K562 (cell line): Measurements from ENCODE around the gene AP1S3. TPM values are rescaled to one million over a fixed set of nuclear protein-coding genes. Genes with fewer than 3 reads are reported as not detected.

Source experiments
- ATAC-seq: fragments of 200-7000 bp; cut with Tn5 transposase; 3 replicates; pipeline ENCODE4 v1.9.1; 2020; ENCODE audit warnings: moderate library complexity
- BruUV-seq: library from RNA; stranded (reverse); fragments of 400-500 nt; replicated peaks from 2 replicates; lab custom pipeline; 2021; lab: Mats Ljungman, UMichigan
- CTCF ChIA-PET: fragments of 300-600 bp; formaldehyde crosslinking; extraction: SDS; loops from one replicate; lab custom pipeline; 2021; ENCODE audit warnings: low intra/inter-chr PET ratio; lab: Yijun Ruan, JAX
- POLR2A ChIA-PET: fragments of 300-600, 350-650 bp; sonication (Branson Sonifier 250); formaldehyde crosslinking; extraction: SDS; loops from one replicate; lab custom pipeline; 2021; ENCODE audit warnings: antibody characterized with exemption, inconsistent platforms; lab: Yijun Ruan, JAX
- DNase-seq, 4 experiments: peaks; one replicate each; pipeline versions ENCODE4 v3.0.0 to v3.0.0-alpha.2; 2011 to 2018; ENCODE audit warnings: low spot score in 3 of 4, mixed read lengths in 3 of 4; ENCODE audit errors: extremely low read depth in 1 of 4
- FAIRE-seq: peaks from 2 replicates; lab custom pipeline; 2011; peaks lifted over from hg19 to GRCh38; lab: Jason Lieb, UNC
- H2AFZ ChIP-seq: 2 replicates; pipeline ENCODE4 v1.6.0; 2011; ENCODE audit warnings: low read depth, low read length, control low read depth, inconsistent platforms
- H3K27ac ChIP-seq: fragments of 200-600 bp; 3 replicates; pipeline ENCODE4 v1.8.0; 2011; ENCODE audit warnings: low read depth, mild to moderate bottlenecking, control low read depth, inconsistent platforms, low read length, moderate library complexity, mixed read lengths; ENCODE audit errors: extremely low read depth
- H3K27me3 ChIP-seq, 2 experiments: fragments of 300-600 bp in 1 of 2; 2 replicates in 1 of 2; 3 replicates in 1 of 2; pipeline versions ENCODE4 v1.6.0 to v1.8.0; 2011; ENCODE audit warnings: inconsistent platforms in 2 of 2, low read length in 2 of 2, mild to moderate bottlenecking in 1 of 2, mixed read lengths in 1 of 2, moderate library complexity in 1 of 2; ENCODE audit not compliant: control insufficient read depth in 2 of 2, insufficient read depth in 2 of 2
- H3K36me3 ChIP-seq: fragments of 300-600 bp; 3 replicates; pipeline ENCODE4 v1.8.0; 2011; ENCODE audit warnings: mild to moderate bottlenecking, low read length, inconsistent platforms; ENCODE audit not compliant: control insufficient read depth, insufficient read depth
- H3K4me1 ChIP-seq, 2 experiments: fragments of 200-600 bp in 1 of 2; replicated peaks in 1 of 2; 2 replicates in 1 of 2; 3 replicates in 1 of 2; pipeline versions ENCODE4 v1.5.1 to v1.8.0; 2011; ENCODE audit warnings: inconsistent platforms in 2 of 2, low read length in 2 of 2, mild to moderate bottlenecking in 1 of 2, mixed read lengths in 1 of 2, moderate library complexity in 1 of 2; ENCODE audit not compliant: control insufficient read depth in 2 of 2, insufficient read depth in 2 of 2
- H3K4me2 ChIP-seq: 2 replicates; pipeline ENCODE4 v1.6.1; 2011; ENCODE audit warnings: low read length, control low read depth, inconsistent platforms, mixed read lengths; ENCODE audit not compliant: insufficient read depth
- H3K4me3 ChIP-seq: fragments of 200-600 bp; sonication (generic), shearing (Covaris generic); 2 replicates; pipeline ENCODE4 v1.5.1; 2016; ENCODE audit warnings: control low read depth, inconsistent platforms
- H3K79me2 ChIP-seq: fragments of 200-600 bp; 3 replicates; pipeline ENCODE4 v1.8.0; 2011; ENCODE audit warnings: low read length, inconsistent platforms; ENCODE audit not compliant: control insufficient read depth, insufficient read depth
- H3K9ac ChIP-seq, 2 experiments: 2 replicates each; pipeline versions ENCODE4 v1.6.0 to v1.6.1; 2011; ENCODE audit warnings: low read depth in 2 of 2, low read length in 2 of 2, control low read depth in 1 of 2, inconsistent platforms in 1 of 2, mild to moderate bottlenecking in 1 of 2, mixed read lengths in 1 of 2; ENCODE audit not compliant: insufficient read depth in 1 of 2
- H3K9me1 ChIP-seq: one replicate; pipeline ENCODE4 v1.6.0; 2011; ENCODE audit warnings: inconsistent platforms, mild to moderate bottlenecking, low read length, moderate library complexity; ENCODE audit not compliant: control insufficient read depth, insufficient read depth
- H3K9me3 ChIP-seq: replicated peaks from 2 replicates; pipeline ENCODE4 v1.5.1; 2011; ENCODE audit warnings: low read depth, low read length, inconsistent platforms; ENCODE audit not compliant: control insufficient read depth, insufficient read depth
- H4K20me1 ChIP-seq: replicated peaks from 2 replicates; pipeline ENCODE4 v1.6.1; 2011; ENCODE audit warnings: low read length, inconsistent platforms, mixed read lengths; ENCODE audit not compliant: control insufficient read depth, insufficient read depth
- ARID2 ChIP-seq: fragments of 450-650 bp; IDR thresholded peaks from 2 replicates; pipeline ENCODE4 v1.6.1; 2017; ENCODE audit warnings: antibody characterized with exemption, mild to moderate bottlenecking
- E2F1 ChIP-seq: sonication (generic); formaldehyde crosslinking; IDR thresholded peaks from 2 replicates; pipeline ENCODE4 v1.8.1; 2023; ENCODE audit warnings: mild to moderate bottlenecking, missing genetic modification reagents, moderate library complexity
- PRDM10 ChIP-seq: fragments of 450-650 bp; IDR thresholded peaks from 2 replicates; pipeline ENCODE4 v1.6.1; 2018; ENCODE audit not compliant: partially characterized antibody
- ZNF124 ChIP-seq: sonication (generic); formaldehyde crosslinking; IDR thresholded peaks from 2 replicates; pipeline ENCODE4 v1.8.1; 2022; ENCODE audit warnings: missing genetic modification reagents
- ZNF780A ChIP-seq: fragments of 250-450 bp; sonication (Bioruptor Pico); IDR thresholded peaks from 2 replicates; pipeline ENCODE4 v1.5.0; 2021; ENCODE audit warnings: mild to moderate bottlenecking
- WGBS: fragments of 100-300 bp; shearing (Covaris generic); methylation state at CpG from one replicate; pipeline ENCODE4 v1.1.6; 2016; ENCODE audit warnings: low coverage, mixed read lengths; ENCODE audit not compliant: insufficient coverage; ENCODE audit errors: missing lambda C conversion rate; 5-methylcytosine and 5-hydroxymethylcytosine counted together
- in situ Hi-C: fragments of 300-500 bp; cut with MboI; formaldehyde crosslinking; loops from 4 replicates; pipeline ENCODE4 v1.15.0; 2018; ENCODE audit warnings: inconsistent platforms, mixed read lengths
- intact Hi-C: fragments of 100-400 bp; cut with micrococcal nuclease; formaldehyde crosslinking; loops from 2 replicates; pipeline ENCODE4 v1.14.2; 2022
- polyA plus RNA-seq, 8 experiments: library from polyadenylated mRNA; depleted of rRNA in 4 of 8; stranded (reverse) in 5 of 8; unstranded in 3 of 8; fragments of >200 nt; fragmentation: Nextera tagmentation in 2 of 8; fragmentation: Illumina TruSeq in 1 of 8; extraction: Ambion mirVana in 2 of 8; extraction: Trizol in 1 of 8; gene quantifications; 2 replicates each; pipeline versions ENCODE4 v1.2.1 to v1.2.3, GENCODE V29; 2011 to 2014; ENCODE audit warnings: inconsistent platforms in 1 of 8, missing spikeins in 1 of 8
- total RNA-seq, 7 experiments: library from RNA; depleted of rRNA in 6 of 7; stranded (reverse); fragments of >200 nt in 6 of 7; fragmentation: Illumina TruSeq in 2 of 7; extraction: Trizol in 2 of 7; gene quantifications; 2 replicates each; pipeline versions ENCODE4 v1.2.1 to v1.2.3, GENCODE V29; 2011 to 2021; ENCODE audit warnings: low replicate concordance in 1 of 7

Gene AP1S3
- total and polyA plus RNA-seq, 9 of the 15 experiments (the other 6 are each of a cell fraction or from before 2014, with no cell fraction given): 0.50 to 3.8 (median 2.1) TPM

- no peak for TF ChIP-seq E2F1
- no peak for TF ChIP-seq ZNF780A
- 0 out of 2 replicates have a peak, but pooled peaks have one; percentile 17 for TF ChIP-seq ARID2
Measured at GRCh38 chr2:223797811-223798721, 39.3 kb downstream of the AP1S3 start (continued).

- Histone ChIP-seq H3K4me1 (no peaks in the 10 kb centered on the region), H3K79me2 (no peaks in the 10 kb centered on the region), H3K9me3 (no peaks in the 10 kb centered on the region), H2AFZ (no peak overlapping the region), H3K4me2 (no peak overlapping the region), H3K36me3 (no peaks in the 10 kb centered on the region), H3K9ac (no peak overlapping the region), H3K4me3 (no peak overlapping the region), H3K27ac (no peak overlapping the region), H3K27me3 (no peaks in the 10 kb centered on the region; a peak in 1 of 5 replicates), H4K20me1 (no peaks in the 10 kb centered on the region), H3K9me1 (no peaks in the 10 kb centered on the region)
- intact Hi-C loops: loop anchor here (5.0 to 10.0 kb wide), 2 partner anchors 122 to 825 kb away; no protein-coding TSS in a partner anchor
- ChIA-PET POLR2A (no interaction called here), CTCF (interaction anchor here (2.0 kb wide), 1 partner anchor 826 kb away, joined by 7 read pairs; no protein-coding TSS in a partner anchor)
- in situ Hi-C loops: no loop called here
- DNase-seq (no peak), FAIRE-seq (no peak), ATAC-seq (no peak)
- no TSS peak for BruUV-seq
- TF ChIP-seq ZNF124 (CRISPR knock-in tag) (no peak), PRDM10 (no peak)
- 42% methylated on average over 5 of the region's 5 CpGs for WGBS
Measured at GRCh38 chr2:223797037-223797436, 40.3 kb downstream of the AP1S3 start.
